UCSD-AML1 (cell line): ENCODE data around the gene KCNQ1OT1.

Source experiments
- DNase-seq: peaks from one replicate; lab custom pipeline; 2025; ENCODE audit not compliant: unreplicated experiment; lab: John Stamatoyannopoulos, UW

The KCNQ1OT1 gene

DNA sequence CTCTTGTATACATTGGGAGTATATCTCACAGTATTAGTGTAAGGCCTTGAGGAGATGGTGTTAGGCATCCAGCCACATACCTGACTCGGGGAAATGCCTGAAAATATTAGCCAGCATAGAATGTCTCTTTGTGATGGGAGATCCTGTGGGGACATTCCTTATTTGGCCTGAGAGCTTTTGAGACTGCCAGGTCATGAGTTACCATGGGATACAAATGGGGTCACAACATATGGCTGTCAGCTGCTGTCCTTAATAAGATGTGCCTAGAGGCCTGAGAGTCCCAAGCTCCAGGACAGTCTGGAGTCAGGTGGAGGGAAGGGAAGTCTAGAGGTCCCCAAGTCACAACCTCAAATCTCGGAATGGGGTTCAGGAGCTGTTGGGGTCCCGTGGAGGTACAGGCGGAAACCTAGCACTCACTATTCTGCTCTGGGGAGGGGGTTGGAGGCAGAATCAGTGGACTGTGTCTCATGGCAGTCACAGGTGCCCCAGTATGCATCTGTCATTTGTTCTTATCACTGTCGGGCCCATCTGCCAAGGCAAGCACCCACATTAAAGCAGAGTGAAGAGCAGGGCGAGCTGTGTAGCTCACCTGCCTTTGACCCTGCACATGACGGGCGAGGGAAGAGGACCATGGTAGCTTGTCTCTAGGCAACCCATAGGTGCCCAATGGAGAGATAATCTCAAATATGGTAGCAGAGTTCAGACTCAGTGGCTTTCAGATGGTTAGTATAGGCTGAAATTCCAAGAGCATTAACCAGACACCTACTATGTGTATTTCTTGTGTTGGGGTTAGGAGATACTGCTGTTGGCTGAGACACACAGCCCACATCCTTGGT, 29.9 kb downstream of the KCNQ1OT1 start:
- DNase-seq: no peak

DNA sequence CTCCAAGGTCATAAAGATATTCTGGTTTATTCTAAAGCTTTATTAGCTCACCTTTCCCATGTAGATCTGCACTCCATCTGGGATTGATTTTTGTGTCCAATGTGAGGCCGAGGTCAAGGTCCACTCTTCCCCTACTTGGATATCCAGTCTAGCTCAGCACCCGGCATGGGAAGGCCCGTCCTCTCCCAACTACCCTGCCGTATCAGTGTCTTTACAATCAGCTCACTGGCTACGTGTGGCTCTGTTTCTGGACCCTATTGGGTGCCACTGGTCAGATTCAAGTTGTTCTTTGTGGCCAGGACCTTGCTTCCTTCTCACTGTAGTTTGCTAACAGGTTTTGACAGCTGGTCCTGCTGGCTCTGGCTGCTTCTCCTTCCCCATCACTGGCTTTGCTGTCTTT, 30.9 kb downstream of the KCNQ1OT1 start:
- DNase-seq: no peak

DNA sequence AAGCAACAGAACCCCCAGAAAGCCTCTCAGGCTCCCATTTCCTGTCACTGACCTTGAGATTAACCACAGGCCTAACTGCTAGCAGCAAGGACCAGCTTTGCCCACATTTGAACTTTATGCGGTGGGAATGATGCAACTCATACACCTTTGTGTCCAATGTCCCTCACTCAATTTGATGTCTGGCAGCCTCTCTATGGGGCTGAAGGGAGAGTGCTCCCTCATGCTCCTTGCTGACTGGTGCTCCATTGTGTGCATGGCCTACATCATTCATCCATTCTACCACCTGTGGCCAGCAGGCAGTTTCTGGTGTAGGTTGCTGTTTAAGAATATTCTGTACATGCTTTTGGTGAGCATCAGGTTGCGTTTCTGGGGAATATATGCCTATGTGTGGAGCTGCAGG, 31.9 kb downstream of the KCNQ1OT1 start:
- DNase-seq: no peak

DNA sequence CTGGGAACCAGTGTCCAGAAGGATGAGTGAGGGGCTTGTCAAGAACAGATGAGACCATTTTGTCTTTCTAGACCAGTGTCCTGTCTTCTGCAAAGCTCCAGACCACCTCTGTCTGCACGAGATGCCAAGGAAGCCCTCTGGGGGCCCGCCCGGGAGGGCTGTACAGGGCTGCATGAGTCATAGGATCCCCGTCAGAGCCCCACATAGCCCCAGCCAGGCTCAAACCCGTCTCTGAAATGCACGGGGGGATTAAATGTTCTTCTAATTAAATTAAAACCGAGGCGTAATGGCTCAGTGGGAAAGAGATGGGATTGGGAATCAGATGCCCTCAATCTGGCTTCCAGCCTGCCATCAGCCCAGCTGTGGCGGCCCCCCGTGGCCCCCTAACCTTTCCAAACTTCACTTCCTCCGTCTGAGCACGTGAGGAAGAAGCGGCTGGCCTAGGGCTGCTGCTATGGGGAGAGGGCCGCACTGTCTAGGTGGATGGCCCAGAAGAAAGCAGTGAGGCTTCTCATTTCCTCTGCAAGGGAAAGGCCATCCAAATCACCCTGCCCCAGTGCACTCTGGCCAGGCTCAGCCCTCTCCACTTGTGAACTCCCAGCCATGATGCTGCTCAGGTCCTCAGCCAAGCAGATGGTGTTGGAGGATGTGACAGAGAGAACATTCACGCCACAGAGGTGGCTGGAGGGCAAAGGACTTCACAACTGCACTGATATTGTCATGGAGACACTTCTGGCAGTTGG, 32.8 kb downstream of the KCNQ1OT1 start:
- DNase-seq: no peak

DNA sequence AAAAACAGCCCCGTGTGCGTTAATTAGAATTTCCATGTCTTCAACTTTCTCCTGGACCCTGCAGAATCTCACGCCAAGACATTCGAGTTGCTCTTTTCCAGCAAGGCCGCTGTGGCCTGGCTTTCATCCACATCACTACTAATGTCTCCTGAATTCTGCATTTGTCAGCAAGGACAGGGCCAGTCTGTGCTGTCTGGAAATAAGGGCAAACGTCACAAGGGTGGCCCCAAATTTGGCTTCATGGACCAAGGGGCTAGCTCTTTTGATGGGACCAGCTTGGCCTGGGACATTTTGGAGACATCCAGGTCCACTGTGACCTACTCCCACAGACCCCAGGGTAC, 33.4 kb downstream of the KCNQ1OT1 start:
- DNase-seq: no peak

DNA sequence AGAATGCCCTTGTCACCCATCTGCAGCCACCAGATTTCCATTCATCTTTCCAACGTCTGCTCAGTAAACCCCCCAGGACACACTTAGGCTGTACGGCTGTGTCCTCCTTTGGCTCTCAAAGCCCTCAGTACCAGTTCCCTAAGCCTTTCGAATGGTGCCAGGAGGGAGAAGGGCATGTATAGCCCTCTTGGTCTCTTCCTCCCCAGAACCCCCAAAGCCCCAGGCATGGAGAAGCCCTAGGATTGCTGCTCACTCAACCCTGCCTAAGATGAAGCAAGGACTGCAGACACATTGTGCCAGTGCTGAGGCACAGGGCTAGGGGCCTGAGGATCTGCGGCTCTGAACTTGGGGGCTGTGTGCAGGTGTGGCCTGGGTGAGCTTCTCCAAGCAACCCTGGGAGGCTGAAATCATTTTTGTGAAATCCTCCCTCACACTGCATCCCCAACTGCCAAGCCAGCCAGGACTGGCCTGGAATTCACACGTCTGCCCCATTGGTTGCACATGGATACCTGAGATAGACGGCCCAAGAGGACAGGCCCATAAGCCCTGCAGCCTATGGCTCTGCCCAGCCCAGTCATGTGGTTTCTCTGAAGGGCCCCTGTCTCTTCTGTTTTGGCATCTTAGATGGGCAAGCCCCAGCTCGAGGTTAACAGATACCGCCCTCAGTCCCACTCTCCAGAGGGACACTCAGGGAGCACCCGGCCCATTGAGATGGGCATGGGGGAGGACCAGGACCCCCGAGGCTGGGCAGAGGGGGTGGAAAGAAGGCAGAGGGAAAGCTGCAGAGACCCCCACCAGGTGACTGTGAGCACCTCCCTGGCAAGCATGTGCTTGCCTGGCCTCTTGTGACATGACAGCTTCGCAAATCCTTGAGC, 34.0 kb downstream of the KCNQ1OT1 start:
- no peak for DNase-seq

DNA sequence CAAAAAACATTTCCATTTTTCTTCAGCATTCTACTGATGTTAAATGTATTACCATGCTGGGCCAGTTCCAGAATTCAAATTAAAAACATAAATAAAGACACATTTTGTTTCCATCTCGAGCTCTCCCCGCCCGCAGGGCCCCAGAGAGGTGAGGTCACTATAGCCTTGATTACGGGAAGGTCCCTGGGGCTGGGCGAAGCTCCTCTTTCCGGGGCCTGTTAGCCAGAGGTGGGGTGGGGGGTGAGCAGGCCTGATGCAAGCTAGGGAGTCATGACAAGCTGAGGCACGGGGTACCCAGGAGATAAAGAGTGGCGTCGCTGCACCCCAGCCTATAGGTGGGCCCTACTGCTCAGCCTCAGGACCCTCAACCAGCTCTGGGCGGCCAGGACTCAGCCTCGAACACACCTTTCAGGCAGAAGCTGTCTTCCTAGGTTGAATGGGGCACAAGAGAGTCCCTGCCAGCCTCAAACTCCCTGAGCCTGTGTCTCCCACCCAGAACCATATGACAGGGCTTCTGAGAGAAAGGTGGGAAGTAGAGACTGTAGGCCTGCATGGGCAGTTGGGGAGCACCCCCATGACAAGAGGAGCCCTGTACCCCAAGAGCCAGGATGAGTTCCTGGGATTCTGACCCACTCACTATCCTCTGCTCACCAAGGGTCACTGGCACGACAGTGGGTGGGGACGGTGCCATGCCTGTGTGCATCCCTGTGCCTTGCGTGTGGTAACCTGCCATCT, 34.8 kb downstream of the KCNQ1OT1 start:
- no peak for DNase-seq

DNA sequence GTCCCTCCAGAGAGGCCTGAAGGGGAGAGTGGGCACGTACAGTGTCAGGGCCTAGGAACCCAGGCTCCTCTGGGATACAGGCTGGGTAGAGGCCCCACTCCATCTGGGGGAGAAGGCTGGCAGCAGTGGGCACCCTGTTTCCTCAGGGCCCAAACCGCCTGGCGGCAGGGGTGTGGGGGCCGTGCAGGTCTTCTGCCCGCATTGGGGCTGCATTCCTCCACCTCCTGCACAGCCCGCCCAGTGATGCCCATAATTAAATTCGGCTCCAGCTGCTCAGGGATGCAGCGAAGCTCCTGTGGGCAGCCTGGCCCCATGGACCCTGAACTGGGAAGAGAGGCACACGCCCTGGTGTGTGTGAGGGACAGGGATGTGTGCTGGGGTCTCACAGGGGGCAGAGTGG, 35.4 kb downstream of the KCNQ1OT1 start:
- no peak for DNase-seq

DNA sequence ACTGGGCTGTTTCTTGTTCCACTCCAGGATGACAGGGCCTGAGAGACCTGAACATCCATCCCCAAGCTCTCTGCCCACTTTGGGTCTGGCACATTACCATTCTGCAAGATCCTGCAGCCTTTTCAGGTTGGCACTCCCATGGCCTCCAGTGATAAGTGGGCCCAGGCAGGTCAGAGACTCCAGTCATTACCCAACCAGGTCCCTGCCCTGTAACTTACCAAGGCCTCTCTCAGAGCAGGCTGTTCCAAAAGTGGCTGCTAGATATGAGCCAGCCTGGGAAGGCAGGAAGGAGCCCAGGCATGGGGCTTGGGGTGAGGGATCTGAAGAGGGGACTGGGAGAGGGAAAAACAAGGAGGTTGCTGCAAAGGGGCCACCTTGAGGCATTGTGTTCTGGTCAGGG, 35.9 kb downstream of the KCNQ1OT1 start:
- no peak for DNase-seq

DNA sequence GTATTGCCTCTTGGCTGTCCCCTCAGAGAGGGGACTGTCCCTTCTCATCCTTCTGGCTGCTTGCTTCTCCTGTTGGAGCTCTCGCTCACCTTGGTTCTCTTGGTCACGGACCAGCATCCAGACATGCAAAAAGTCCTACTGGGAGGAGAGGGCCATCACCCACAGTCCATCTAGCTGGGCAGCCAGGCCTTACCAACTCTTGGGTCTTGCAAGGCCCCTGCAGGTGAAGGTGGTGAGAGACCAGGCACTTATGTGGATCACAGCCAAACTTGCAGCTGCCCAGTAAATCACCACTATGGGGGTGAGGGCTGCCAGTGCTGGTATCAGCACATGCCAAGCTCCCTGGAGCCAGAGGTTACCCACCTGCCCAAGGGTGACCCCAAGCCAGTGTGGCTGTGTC, 36.3 kb downstream of the KCNQ1OT1 start:
- DNase-seq: no peak

DNA sequence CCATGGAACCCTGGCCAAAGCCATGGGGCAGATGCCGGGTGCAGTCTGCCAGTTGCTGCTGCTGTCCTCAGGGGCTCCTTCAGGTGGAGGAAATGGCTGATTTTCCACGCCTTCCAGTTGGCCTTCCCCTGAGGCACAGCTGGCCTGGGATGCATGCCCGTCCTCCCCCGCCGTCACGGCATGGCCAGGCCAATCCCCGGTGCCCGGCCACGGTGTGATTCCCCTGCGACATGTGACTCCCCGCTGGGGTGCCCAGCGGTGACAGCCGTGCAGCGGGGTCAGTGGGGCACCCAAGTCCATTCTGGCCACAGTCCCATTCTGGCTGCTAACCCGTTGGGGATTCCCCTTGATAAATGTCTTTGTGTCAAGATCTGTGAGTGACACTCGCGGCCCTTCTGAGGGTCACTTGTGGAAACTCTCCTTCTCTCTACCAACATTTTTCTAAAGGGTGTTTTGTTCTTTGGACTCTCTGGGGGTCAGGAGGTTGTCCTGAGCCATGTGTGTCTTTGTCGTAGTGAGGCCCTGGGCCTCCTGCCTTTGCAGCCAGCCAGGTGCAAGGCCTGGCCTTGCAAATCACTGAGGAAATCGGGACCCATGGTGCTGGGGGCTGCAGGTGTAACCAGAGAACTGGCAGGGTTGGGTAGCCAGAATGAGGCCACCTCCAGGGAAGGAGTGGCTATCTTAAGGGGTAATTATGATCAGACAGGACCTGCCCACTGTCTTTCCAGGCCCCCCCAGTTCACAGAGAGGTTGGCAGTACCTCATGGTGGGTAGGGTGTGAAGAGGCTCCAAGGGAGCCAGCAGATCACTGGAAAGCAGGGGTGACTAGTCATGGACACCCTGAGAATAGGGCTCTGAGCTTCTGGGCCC, 37.1 kb downstream of the KCNQ1OT1 start:
- no peak for DNase-seq

DNA sequence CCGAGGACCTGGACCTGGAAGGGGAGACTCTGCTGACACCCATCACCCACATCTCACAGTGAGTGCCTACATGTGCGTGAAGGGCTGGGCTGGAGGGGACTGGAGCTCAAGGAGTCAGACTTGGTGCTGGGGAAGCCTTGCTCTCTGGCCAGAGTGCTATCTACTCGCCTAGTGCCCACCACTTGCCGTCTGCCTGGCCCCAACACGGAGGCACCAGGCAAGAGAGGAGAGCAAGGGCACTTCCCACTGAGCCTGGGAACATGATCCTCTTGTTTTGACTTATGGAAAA, 37.8 kb downstream of the KCNQ1OT1 start:
- DNase-seq: no peak

DNA sequence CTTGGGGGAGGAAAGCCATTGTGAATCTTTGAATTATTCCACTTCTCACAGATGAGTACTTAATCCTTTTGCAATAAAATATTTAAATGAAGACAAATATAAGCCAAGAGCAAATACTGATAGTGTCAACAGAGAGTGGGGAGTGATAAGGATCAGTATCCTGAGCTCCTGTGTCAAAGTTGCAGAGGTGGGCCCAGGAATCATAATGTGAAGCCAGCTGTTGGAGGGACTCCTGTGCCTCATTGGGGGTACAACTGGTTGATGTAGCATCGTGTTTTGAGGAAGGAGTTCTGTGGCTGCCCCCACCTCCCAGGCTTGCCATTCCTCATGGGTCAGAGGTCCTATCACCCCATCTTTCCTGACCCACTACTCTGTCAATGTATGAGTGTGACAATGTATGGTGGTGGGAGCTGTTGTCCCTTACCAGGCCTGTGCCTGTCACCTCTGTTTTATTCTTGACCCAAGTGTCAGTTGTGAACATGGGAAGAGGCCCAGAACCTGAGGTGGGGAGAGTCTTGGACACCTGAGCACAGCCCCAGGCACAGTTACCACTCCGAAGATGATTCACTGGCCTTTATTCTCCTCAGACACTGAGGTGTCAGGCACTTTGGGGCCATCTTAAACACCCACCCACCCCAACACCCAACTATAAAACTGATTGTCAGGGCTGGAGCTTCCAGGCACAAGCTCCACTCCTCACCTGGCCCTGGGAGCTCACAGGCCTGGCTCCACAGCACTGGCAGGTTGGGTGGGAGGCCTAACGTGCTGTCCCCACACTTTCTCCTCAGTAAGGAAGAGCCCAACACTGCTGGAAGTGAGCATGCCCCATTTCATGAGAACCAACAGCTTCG, 38.4 kb downstream of the KCNQ1OT1 start:
- DNase-seq: no peak

DNA sequence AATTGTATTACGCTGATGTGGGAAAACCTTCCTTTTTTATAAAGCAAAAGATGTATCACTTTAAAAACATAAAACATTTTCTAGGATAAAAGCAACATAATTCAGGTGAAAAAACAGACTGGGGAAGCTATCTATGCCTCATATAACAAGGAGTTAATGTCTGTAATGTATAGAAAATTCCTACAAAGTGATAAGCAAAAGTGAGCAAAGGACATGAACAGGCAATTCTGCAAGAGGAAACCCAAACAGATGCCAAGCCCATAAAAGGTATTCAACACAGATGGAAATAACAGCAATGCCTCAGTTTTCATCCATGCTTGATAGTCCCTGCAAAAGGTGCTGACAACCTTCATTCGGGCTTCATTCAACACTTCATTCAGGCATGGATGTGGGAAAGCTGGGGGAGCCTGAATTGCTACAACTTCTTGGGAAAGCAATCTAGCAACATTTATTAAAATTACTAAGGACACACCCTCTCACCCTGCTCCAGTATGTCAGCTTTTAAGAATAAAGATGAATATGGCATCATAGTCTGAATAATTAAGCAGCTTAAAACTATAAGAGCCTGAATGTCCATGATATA, 39.3 kb downstream of the KCNQ1OT1 start:
- no peak for DNase-seq

DNA sequence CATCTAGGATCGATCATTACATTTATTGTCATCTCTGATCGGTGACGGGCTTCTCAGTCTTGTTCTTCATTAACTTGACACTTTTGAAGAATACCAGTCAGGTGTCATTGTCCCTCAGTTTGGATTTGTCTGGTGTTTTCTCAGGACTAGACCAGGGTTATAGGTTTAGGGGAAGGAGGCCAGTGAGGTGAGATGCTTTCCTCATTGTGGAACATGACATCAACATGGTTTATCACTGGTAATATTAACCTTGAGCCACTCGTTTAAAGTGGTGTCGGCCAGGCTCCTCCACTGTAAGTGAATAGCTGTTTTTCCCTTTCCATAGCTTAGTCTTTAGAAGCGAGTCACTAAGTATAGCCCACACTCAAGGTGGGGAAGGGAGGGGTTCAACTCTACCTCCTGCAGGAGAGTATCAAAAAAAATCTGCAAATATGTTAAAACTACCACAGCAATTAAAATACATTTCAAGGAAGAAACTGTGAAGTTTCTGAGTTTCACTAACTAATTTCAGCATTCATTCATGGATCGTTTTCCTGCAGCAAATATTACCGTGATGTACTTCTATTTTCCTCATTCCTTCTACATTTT, 42.0 kb downstream of the KCNQ1OT1 start:
- no peak for DNase-seq

DNA sequence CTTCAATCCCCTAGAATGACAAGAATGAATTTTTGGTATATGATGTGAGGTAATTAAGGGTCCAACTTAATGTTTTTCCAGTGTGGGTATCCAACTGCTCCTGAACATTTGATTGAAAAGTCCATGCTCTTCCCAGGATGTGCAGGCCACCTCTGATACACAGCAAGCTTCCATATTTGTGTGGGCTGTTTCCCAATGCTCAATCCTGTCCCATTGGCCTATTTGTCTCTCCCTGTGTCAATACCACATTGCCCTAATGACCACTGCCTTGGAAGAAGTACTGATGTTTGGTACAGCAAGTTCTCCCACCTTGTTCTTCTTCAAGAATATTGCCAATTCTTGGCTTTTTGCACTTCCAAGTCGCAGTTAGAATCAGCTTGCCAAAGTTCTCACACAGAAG, 42.9 kb downstream of the KCNQ1OT1 start:
- no peak for DNase-seq

DNA sequence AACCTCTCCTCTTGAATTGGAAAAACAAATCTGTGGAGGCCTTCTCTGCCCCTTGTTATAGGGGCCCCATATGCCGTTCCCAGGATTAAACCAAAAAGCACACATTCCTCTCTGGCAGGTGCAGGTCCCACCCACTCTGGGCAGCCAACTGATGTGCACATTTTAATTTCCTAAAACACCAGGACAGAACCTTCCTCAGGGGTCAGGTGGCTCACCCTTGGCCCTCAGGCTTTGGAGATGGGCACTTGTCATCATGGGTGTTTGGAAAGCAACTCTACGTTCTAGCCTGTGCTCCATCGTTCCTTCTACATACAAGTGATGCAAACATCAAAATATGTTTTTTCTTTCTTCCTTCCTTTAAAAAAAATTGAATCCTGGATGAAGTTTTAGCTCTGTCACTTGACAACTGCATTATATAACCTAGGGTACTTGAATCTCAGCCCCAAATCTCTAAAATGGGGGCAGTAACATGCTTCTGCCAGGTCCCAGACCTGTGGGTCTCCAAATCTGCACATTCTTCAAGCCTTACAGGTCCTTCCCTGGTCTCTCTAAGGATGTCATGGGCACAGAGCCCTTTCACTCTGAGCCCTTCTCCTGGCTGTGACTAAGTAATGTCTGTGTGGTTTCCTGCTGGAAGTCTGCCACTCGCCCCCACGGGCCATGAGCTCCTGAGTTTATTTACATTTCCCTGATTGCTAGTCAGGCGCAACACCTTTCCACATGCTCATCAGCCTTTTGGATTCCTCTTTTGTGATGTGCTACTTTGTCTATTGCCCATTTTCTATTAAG, 43.8 kb downstream of the KCNQ1OT1 start:
- peak; percentile 44 for DNase-seq
